NCI-H187 treated with DMSO at 0.1 percent for 48 hours (cell line): ENCODE measurements around the gene CELF4.

Experiments
- DNase-seq: peaks from one replicate; lab custom pipeline; 2025; lab: John Stamatoyannopoulos, UW

Gene CELF4

GRCh38 chr18:37572736-37573135, 7.1 kb upstream of the CELF4 start:
- DNase-seq, result no peak

- DNase-seq, result no peak
Measured at GRCh38 chr18:37571266-37571665, 5.7 kb upstream of the CELF4 start.

- no peak for DNase-seq
Measured at GRCh38 chr18:37570336-37570930, 4.8 kb upstream of the CELF4 start.

- no peak for DNase-seq
Measured at GRCh38 chr18:37568671-37569070, 3.1 kb upstream of the CELF4 start.

- no peak for DNase-seq
Measured at GRCh38 chr18:37567994-37568359, 2.4 kb upstream of the CELF4 start.

GRCh38 chr18:37567061-37567993, 1.7 kb upstream of the CELF4 start:
- no peak for DNase-seq

GRCh38 chr18:37566479-37567060, 972 bp upstream of the CELF4 start:
- DNase-seq, result no peak

- DNase-seq, result no peak
Measured at GRCh38 chr18:37565977-37566478, 430 bp upstream of the CELF4 start.

- DNase-seq, result no peak
Measured at GRCh38 chr18:37564711-37565100, 892 bp downstream of the CELF4 start.

- no peak for DNase-seq
Measured at GRCh38 chr18:37563931-37564392, 1.6 kb downstream of the CELF4 start.

- DNase-seq, result no peak
Measured at GRCh38 chr18:37561986-37562385, 3.6 kb downstream of the CELF4 start.

GRCh38 chr18:37560003-37560402, 5.6 kb downstream of the CELF4 start:
- DNase-seq, result no peak

GRCh38 chr18:37559194-37559593, 6.4 kb downstream of the CELF4 start:
- no peak for DNase-seq

GRCh38 chr18:37554399-37554787, 11.2 kb downstream of the CELF4 start:
- DNase-seq, result no peak

GRCh38 chr18:37553633-37554398, 11.8 kb downstream of the CELF4 start:
- no peak for DNase-seq

GRCh38 chr18:37552286-37552685, 13.3 kb downstream of the CELF4 start:
- no peak for DNase-seq

- DNase-seq, result no peak
Measured at GRCh38 chr18:37551846-37552245, 13.8 kb downstream of the CELF4 start.

GRCh38 chr18:37551249-37551648, 14.3 kb downstream of the CELF4 start:
- no peak for DNase-seq

- DNase-seq, result no peak
Measured at GRCh38 chr18:37550118-37550875, 15.3 kb downstream of the CELF4 start.

- no peak for DNase-seq
Measured at GRCh38 chr18:37548679-37549289, 16.8 kb downstream of the CELF4 start.
